ENCODE measurements around the gene IGFBP7.

- no peak for TF ChIP-seq POLR2A (IDR thresholded peaks at IDR 0.05)
- no peak for TF ChIP-seq CTCF (IDR thresholded peaks at IDR 0.05)
Observed at GRCh38 chr4:57153207-57153606, 43.0 kb upstream of the IGFBP7 start.
